ENCODE results near the gene MX1.
A peak's percentile ranks its signal among the peaks of the same experiment; 100 is the strongest.

MX1 gene

GRCh38 chr21:41483415-41483814, 57.4 kb downstream of the MX1 start:
- H3K27ac ChIP-seq, result no peak overlapping the region
- TF ChIP-seq CTCF (conservative IDR thresholded peaks at IDR 0.05), result no peak
- no peak for TF ChIP-seq ZFX (IDR thresholded peaks at IDR 0.05)

DNA sequence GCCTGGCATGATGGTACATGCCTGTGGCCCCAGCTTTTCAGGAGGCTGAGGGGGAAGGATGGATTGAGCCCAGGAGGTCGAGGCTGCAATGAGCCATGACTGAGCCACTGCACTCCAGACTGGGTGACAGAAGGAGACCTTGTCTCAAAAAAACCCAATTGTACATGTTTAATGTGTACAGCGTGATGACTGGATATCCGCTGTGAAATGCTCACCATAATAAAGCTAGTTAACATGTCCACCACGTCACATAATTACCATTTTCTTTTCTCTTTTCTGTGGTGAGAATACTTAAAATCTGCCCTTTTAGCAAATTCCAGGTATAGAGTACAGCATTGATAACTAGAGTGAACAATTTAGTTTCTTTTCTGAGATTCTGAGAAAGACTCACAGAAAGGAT, 57.9 kb downstream of the MX1 start:
- TF ChIP-seq ZFX (IDR thresholded peaks at IDR 0.05), result no peak
- no peak for TF ChIP-seq CTCF (conservative IDR thresholded peaks at IDR 0.05)
- H3K27ac ChIP-seq, result no peak overlapping the region

DNA sequence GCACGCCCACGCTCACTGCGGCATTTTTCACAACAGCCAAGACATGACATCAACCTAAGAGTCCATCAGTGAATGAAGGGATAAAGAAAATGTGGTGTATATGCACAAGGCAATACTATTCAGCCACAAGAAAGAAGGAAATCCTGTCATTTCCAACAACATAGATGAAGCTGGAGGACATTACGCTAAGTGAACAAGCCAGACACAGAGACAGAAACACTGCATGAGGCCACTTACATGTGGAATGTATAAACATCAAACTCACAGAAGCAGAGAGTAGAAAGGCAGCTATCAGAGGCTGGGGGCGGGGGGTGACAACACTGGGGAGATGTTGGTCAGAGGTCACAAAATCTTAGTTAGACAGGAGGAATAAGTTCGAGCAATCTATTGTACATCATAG, 61.0 kb downstream of the MX1 start:
- no peak for TF ChIP-seq ZFX (IDR thresholded peaks at IDR 0.05)
- TF ChIP-seq CTCF (conservative IDR thresholded peaks at IDR 0.05), result no peak
- no peak overlapping the region for H3K27ac ChIP-seq

- TF ChIP-seq ZFX (IDR thresholded peaks at IDR 0.05), result no peak
- no peak for TF ChIP-seq CTCF (conservative IDR thresholded peaks at IDR 0.05)
- peak overlapping the region; percentile 5; the same call in 1 of the 2 replicates for H3K27ac ChIP-seq
Measured at GRCh38 chr21:41488080-41488479, 62.0 kb downstream of the MX1 start.

DNA sequence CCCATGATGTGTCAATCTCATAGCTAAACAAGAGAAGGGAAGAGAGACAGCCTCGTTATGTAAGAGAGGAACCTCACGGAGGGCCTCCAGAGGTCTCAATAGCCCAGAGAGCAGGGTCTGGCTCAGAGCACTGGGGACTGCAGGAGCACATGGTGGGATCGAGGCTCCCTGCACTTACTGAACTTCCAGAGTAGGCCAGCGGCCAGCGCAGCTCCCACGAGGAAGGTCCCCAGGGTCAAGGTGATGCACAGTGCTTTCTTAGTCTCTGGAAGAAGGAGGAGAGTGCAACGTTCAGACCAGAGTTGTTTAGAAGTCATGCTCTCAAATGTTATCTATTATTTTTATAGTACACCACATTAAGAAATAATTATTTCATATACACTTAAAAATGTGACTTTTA, 63.3 kb downstream of the MX1 start:
- TF ChIP-seq ZFX (IDR thresholded peaks at IDR 0.05), result no peak
- TF ChIP-seq CTCF (conservative IDR thresholded peaks at IDR 0.05), result no peak
- H3K27ac ChIP-seq, result no peak overlapping the region

GRCh38 chr21:41490330-41490729, 64.3 kb downstream of the MX1 start:
- no peak overlapping the region for H3K27ac ChIP-seq
- no peak for TF ChIP-seq CTCF (conservative IDR thresholded peaks at IDR 0.05)
- TF ChIP-seq ZFX (IDR thresholded peaks at IDR 0.05), result no peak

DNA sequence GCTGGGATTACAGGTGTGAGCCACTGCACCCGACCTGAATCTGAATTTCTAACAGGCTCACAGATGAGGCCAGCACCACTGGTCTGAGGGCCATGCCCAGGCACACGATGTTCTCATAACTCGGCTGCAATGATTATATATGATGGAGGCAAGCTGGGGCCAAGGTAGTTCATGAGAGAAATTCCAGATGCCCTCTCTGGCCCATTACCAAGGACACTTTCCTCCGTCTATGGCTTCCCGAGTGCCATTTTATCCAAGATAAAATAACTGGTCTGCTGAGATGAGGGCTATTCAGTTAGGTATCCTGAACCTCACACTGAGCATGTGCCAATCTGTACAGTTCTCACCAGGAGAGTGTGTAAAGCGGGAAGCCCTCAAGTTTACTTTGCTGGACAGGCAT, 65.4 kb downstream of the MX1 start:
- TF ChIP-seq CTCF (conservative IDR thresholded peaks at IDR 0.05) (no peak), ZFX (IDR thresholded peaks at IDR 0.05) (no peak)
- peak overlapping the region; percentile 15; the same call in 1 of the 2 replicates for H3K27ac ChIP-seq

Data from C4-2B (cell line).